Cardiac muscle cell (in vitro differentiated cells and primary cell): ENCODE results near the gene CREB3. TPM values are rescaled to one million over a fixed set of nuclear protein-coding genes. Genes with fewer than 3 reads are reported as not detected.

Experiments
- DNase-seq, 2 donors: peaks; one replicate each; pipeline versions ENCODE4 v3.0.0 to v3.0.0-alpha.2; 2010 to 2017; ENCODE audit warnings: low read depth in 1 of 2, low spot score in 1 of 2
- H3K27ac ChIP-seq: fragments of 200-600 bp; sonication (generic); 2 replicates; pipeline ENCODE4 v1.5.1; 2016
- H3K27me3 ChIP-seq: fragments of 200-600 bp; sonication (generic); 2 replicates; pipeline ENCODE4 v1.6.0; 2016; ENCODE audit warnings: control low read depth
- H3K36me3 ChIP-seq: fragments of 200-600 bp; sonication (generic); 2 replicates; pipeline ENCODE4 v1.5.1; 2016; ENCODE audit warnings: control low read depth
- H3K4me1 ChIP-seq: fragments of 200-600 bp; sonication (generic); 2 replicates; pipeline ENCODE4 v1.8.1; 2017; ENCODE audit warnings: low read depth, mild to moderate bottlenecking, mixed run types
- H3K4me3 ChIP-seq: fragments of 200-600 bp; sonication (generic); 2 replicates; pipeline ENCODE4 v1.5.1; 2016; ENCODE audit warnings: mild to moderate bottlenecking
- H3K9me3 ChIP-seq: fragments of 200-600 bp; sonication (generic); 2 replicates; pipeline ENCODE4 v1.5.1; 2017; ENCODE audit warnings: low read depth, mild to moderate bottlenecking, control low read depth
- CTCF ChIP-seq: IDR thresholded peaks from 2 replicates; pipeline ENCODE4 v1.5.1; 2012; ENCODE audit warnings: low read depth, mild to moderate bottlenecking, low read length
- polyA plus RNA-seq: library from polyadenylated mRNA; unstranded; fragments of >200 nt; fragmentation: Nextera tagmentation; extraction: Ambion mirVana; gene quantifications from 2 replicates; pipeline ENCODE4 v1.2.1, GENCODE V29; 2016
- total RNA-seq: library from RNA; depleted of rRNA; stranded (reverse); fragments of >200 nt; gene quantifications from 2 replicates; pipeline ENCODE4 v1.2.3, GENCODE V29; 2016

CREB3 gene
- total and polyA plus RNA-seq, 2 experiments from 2014 or later, result 45.7 to 84.2 TPM

- TF ChIP-seq CTCF, result no peak
- Histone ChIP-seq H3K4me1 (peaks cover 6% of the 10 kb centered on the region), H3K36me3 (no peaks in the 10 kb centered on the region), H3K4me3 (no peak overlapping the region), H3K27me3 (no peaks in the 10 kb centered on the region), H3K27ac (no peak overlapping the region), H3K9me3 (no peaks in the 10 kb centered on the region)
- peak in 1 of 2 donors; percentile 21 for DNase-seq
Observed at GRCh38 chr9:35771943-35772342, 39.5 kb downstream of the CREB3 start.

- no peaks in the 10 kb centered on the region for H3K9me3 ChIP-seq
- no peaks in the 10 kb centered on the region for H3K27me3 ChIP-seq
- DNase-seq, result peak in 1 of 2 donors; percentile 24
- peak overlapping the region; percentile 51 for H3K27ac ChIP-seq
- TF ChIP-seq CTCF, result no peak
- no peaks in the 10 kb centered on the region for H3K36me3 ChIP-seq
- H3K4me1 ChIP-seq, result peaks cover 6% of the 10 kb centered on the region
- no peak overlapping the region for H3K4me3 ChIP-seq
Observed at GRCh38 chr9:35774907-35775635, 42.6 kb downstream of the CREB3 start.

- no peak overlapping the region for H3K27ac ChIP-seq
- H3K9me3 ChIP-seq, result no peaks in the 10 kb centered on the region
- H3K4me1 ChIP-seq, result peaks cover 6% of the 10 kb centered on the region
- no peaks in the 10 kb centered on the region for H3K36me3 ChIP-seq
- no peaks in the 10 kb centered on the region for H3K27me3 ChIP-seq
- DNase-seq, result no peak
- no peak for TF ChIP-seq CTCF
- H3K4me3 ChIP-seq, result no peak overlapping the region
Observed at GRCh38 chr9:35776018-35776417, 43.6 kb downstream of the CREB3 start.

- no peak for TF ChIP-seq CTCF
- no peak overlapping the region for H3K27ac ChIP-seq
- DNase-seq, result no peak
- H3K4me3 ChIP-seq, result no peak overlapping the region
- H3K27me3 ChIP-seq, result no peaks in the 10 kb centered on the region
- H3K36me3 ChIP-seq, result no peaks in the 10 kb centered on the region
- peaks cover 6% of the 10 kb centered on the region for H3K4me1 ChIP-seq
- no peaks in the 10 kb centered on the region for H3K9me3 ChIP-seq
Observed at GRCh38 chr9:35778496-35778895, 46.0 kb downstream of the CREB3 start.

- DNase-seq, result no peak
- no peak for TF ChIP-seq CTCF
- Histone ChIP-seq H3K4me1 (no peaks in the 10 kb centered on the region), H3K27me3 (no peaks in the 10 kb centered on the region), H3K27ac (no peak overlapping the region), H3K4me3 (no peak overlapping the region), H3K36me3 (no peaks in the 10 kb centered on the region), H3K9me3 (no peaks in the 10 kb centered on the region)
Observed at GRCh38 chr9:35781066-35781465, 48.6 kb downstream of the CREB3 start.
